ENCODE data around the gene CHST7. TPM values are rescaled to one million over a fixed set of nuclear protein-coding genes. Genes with fewer than 3 reads are reported as not detected.
A peak's percentile ranks its signal among the peaks of the same experiment; 100 is the strongest.

CHST7 gene
- polyA plus RNA-seq, 12 donors, result 2.7 to 5.7 (median 3.8) TPM; not detected in 2

GRCh38 chrX:46599051-46599560, 25.5 kb downstream of the CHST7 start:
- no peak for DNase-seq

DNA sequence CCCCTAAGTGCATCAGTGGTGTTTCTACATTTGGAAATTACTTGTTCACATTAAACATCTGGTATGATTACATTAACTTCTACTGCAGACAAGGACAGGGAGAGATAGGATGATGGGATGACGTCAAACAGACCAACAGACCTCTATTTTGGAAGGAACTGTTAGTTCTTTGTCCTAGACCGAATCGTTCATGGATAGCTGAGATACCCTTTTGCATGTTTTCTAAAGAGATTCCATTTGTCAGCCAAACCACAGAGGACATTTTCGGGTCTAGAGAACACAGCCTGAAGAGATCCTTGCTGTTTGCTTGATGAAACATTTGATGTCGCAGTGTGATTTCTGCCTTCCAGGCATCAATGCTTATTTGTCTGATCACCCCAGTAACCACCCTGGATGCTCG, 27.7 kb downstream of the CHST7 start:
- no peak for DNase-seq

DNA sequence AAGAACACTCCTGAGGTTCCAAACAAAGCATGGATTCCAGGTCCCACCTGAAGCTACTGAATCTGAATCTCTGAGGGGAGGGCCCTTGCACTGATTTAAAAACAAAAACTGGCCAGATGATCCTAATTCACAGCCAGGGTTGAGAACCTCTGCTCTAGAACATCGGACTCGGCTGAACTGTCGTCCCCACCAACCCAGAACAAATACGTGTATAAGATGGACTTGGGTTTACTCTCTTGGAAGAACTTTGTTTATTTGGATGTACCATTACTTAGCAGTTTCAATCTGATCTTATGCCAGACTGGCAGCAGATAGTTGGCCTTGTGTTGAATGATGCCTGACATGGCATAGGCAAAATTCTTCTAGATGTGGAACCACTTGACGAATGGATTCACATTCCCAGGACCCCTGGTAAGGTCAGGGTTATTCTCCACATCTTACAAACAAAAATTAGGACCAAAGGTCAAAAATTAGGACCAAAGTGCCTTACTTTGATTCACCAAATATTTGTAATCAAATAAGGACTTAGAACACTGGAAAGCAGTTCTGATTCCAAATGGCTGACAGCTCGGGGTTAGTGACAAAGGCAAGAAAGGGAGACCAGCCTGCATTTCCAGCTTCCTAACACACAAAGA, 29.0 kb downstream of the CHST7 start:
- no peak for DNase-seq

DNA sequence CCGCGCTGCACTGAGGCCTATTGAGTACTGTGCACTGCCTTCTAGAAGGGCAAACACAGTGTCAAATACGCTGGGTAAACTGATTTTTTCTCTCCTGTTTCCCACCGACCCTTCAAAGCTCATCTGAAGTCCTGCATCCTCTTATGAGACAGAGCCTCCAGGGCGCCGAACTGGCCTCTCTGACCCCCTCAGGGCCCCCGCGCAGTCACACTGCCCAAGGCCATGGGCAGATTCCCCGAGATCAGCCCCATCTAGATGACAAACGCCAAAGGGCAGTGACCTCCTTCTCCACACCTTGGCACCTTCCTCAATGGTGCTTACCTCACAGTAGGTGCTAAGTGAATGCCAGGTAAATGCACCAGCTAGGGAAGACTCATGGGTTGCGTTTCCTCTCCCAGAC, 34.4 kb downstream of the CHST7 start:
- no peak for DNase-seq

DNA sequence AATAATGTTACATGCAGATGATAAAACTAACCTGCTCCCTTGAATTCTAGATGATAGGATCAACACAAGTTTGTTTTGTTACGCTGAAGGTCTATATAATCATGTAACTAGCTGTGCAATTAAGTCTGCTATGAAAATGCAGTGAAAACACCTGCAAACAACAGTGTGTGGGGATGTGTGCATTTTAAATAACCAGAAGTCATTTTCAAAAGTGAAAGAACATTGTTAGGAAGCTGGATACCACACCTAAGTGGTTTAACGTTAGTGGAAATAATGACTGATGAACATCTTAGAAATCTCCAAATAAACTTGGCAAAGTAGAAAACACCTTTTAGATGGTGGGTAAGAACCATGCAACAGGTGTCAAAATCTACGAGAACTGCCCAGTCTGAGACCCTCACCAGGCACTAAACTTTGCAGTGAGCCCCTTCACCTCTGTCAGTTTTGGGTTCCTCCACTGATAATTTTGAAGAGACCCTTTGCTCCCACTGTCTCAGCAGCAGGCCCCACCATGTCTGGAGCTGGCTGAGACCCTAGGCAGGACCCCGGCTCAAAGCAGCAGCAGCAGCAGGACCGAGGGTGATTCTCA, 36.6 kb downstream of the CHST7 start:
- no peak for DNase-seq

DNA sequence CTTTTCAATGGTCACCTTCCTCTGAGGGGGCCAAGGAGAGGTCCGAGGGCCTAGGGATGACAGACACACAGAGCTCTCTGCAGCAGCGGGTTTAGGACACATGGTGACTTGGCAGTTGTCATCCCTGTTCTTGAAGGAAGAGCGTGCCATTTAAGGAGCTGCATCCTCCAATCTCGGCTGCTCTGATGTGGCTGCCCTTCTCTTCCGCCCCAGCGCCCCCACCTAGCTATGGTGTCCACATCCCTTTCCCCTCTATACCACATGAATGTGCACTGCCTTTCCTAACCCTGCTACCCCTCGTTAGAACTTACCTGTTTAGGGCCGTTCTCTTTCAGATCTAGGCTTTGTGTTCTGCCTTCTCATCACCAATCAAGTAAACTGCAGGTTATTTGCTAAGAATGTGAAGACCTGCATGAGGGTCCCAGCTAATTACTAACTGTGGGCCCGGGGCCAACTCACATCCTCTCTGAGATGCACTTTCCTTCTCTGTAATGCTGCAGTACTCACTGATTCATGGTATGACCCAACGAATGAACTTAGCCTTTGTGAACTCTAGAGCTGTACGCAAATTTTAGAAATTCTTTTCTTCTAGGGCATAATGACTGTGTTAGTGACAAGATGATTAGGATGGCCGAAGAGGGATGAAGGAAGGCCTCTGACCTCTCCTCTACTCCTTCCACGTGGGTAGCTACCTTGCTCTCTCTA, 38.2 kb downstream of the CHST7 start:
- DNase-seq, result no peak

DNA sequence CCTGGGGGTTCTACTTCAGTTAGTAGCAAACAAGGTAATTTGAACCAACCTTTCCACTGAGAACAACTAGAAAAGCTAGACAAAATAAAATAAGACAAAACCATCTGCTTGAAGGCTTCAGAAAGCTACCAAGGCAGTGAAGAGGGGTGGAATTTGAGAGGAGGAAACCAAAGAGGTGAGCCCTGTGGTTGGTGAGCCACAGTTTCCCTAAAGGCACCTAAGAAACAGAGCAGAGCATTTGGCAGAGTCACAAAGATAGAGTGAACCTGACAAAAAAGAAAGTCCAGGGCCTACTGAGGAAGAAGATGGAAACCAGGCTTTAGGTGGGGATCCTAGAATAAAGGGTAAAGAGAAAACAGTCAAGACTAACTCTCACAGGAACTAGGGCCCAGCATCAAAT, 44.3 kb downstream of the CHST7 start:
- no peak for DNase-seq

GRCh38 chrX:46618947-46619346, 45.4 kb downstream of the CHST7 start:
- no peak for DNase-seq

GRCh38 chrX:46620505-46620904, 46.9 kb downstream of the CHST7 start:
- no peak for DNase-seq

GRCh38 chrX:46621572-46621971, 48.0 kb downstream of the CHST7 start:
- no peak for DNase-seq

DNA sequence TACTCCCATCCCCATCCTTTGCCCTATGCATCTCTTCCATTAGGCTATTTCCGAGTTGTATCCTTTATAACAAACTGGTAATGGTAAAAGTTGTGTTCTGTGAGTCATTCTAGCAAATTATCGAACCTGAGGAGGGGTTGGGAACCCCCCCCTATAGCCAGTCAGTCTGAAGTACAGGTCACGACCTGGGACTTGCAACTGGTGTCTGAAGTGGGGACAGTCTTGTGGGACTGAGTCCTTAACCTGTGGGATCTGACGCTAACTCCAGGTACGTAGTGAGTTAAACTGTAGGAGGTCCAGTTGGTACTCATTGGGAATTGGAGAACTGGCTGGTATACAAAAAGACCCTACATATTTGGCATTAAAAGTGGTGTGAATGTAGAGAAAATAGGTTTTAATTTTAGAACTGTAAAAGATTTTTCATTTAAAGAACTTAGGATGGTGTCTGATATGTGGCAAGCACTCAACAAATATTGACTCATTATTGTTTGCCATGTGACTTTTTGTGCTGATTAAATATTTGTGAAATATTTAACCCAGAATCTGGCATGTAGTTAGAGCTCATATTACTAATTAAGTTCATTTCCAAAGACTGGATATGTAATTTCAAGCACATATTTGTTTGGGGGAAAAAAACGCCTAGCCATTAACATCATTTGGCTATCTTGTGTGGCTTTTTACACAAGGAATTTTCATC, 50.7 kb downstream of the CHST7 start:
- no peak for DNase-seq

DNA sequence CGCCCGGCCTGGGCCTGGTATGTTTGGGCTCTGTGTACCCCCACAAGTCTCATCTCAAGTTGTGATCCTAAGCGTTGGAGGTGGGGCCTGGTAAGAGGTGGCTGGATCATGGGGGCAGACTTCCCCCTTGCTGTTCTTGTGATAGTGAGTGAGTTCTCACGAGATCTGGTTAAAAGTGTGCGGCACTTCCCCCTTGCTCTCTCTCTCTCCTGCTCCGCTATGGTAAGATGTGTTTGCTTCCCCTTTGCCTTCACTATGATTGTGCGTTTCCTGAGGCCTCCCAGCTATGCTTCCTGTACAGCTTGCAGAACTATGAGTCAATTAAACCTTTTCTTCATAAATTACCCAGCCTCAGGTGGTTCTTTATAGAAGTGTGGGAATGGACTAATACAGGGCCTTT, 53.0 kb downstream of the CHST7 start:
- DNase-seq, result no peak

DNA sequence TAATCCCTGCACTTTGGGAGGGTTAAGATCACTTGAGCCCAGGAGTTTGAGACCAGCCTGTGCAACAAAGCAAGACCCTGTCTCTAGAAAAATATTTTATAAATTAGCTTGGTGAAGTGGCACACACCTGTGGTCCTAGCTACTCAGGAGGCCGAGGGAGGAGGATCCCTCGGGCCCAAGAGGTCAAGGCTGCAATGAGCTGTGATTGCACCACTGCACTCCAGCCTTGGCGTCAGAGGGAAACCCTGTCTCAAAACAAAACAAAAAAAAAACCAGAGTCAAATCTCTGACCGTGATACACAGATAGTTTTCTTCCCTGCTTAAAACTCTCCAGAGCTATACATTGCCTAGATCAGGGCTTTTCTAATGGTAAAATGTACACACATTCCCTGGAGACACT, 53.5 kb downstream of the CHST7 start:
- no peak for DNase-seq

GRCh38 chrX:46627711-46628419, 54.3 kb downstream of the CHST7 start:
- peak; percentile 6 for DNase-seq

GRCh38 chrX:46628460-46629371, 55.2 kb downstream of the CHST7 start:
- peak; percentile 11 for DNase-seq

DNA sequence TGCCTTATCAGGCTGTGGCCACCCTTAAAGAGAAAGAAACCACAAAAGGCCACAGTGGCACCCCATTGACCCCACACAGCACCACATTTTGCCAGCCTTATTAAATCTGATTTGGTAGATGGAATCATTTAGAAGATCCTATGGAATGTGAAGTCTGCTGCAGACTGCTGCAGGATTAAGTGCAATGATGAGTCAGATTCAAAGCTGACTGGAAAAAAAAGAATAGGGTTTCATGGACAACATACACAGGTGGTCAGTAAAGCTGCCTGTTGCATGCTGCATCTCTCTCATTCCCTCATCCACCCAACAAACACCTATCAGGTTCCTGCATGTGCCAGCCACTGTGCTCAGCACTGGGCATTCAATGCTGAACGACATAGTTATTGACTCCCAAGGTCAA, 56.6 kb downstream of the CHST7 start:
- no peak for DNase-seq

GRCh38 chrX:46634577-46634976, 61.0 kb downstream of the CHST7 start:
- DNase-seq, result no peak

DNA sequence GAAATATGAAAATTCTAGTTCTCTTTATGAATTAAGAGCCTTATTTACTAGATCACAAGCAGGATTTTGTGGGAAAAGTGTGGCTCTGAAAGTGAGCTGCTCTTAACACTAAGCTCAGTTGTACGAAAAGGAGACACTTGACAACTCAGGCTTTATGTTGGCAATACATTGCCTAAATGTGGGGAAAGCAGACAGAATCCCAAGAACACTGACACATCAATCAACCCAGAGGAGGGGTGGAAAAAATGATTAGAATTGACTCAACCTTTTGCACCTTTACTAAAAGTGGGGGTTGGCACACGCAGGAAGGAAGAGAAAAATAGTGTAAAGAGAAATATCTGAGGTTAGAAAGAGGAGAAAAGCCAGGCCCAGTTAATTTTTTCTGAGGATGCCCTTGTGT, 61.6 kb downstream of the CHST7 start:
- no peak for DNase-seq

DNA sequence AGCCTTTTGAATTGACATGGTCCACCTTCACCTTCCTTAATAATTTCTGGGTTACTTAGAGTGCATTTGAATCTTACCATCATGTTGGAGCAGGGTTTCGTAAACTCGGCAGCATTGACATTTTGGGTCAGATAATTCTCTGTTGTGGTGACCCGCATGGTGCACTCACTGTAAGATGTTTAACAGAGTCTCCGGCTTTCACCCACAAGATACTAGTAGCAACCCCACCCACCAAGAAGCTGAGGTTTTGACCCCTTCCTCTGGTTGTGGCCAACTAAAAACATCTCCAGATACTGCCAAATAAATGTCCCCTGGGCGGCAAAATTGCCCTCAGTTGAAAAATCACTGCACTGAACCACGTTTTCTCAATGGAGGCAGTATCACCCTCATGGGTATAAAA, 62.7 kb downstream of the CHST7 start:
- no peak for DNase-seq

DNA sequence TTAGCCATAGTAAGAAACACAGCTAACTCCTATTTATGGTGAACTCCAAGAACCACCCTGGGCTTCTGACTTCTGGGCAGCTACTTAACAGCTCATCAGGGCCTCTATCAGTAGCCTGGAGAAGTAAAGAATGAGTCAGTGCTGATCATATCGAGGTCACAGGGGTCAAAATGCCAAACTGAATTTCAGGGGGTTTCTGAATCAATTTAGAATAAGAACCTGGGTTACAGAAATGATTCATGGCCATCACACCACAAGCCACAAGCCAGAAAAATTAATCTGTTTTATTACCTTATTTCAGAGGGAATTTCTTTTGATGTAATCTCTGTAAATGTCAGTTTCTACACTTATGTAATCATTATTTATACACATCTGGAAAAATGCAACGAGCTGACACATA, 64.4 kb downstream of the CHST7 start:
- DNase-seq, result no peak

GRCh38 chrX:46642145-46642544, 68.6 kb downstream of the CHST7 start:
- peak; percentile 6 for DNase-seq

Measured in muscle of arm (tissue), 12 donors.